WERI-Rb-1 (cell line): ENCODE measurements around the gene PPP1R9A.

ENCODE experiments used
- DNase-seq: peaks from one replicate; pipeline ENCODE4 v3.0.0-alpha.2; 2020
- H3K27ac ChIP-seq: fragments of 250-450 bp; sonication (Bioruptor Pico); 2 replicates; pipeline ENCODE4 v1.5.1; 2020; ENCODE audit warnings: mild to moderate bottlenecking, moderate library complexity
- H3K27me3 ChIP-seq: fragments of 250-450 bp; sonication (Bioruptor Pico); 2 replicates; pipeline ENCODE4 v1.5.1; 2021; ENCODE audit warnings: mild to moderate bottlenecking, low read depth, moderate library complexity; ENCODE audit not compliant: insufficient read depth, severe bottlenecking
- H3K36me3 ChIP-seq: fragments of 250-450 bp; sonication (Bioruptor Pico); 2 replicates; pipeline ENCODE4 v1.5.1; 2020; ENCODE audit warnings: mild to moderate bottlenecking, moderate library complexity
- H3K4me3 ChIP-seq: 2 replicates; pipeline ENCODE4 v1.5.1; 2011; ENCODE audit warnings: low read depth, mild to moderate bottlenecking, control low read depth, low read length
- H3K9me3 ChIP-seq: fragments of 250-450 bp; sonication (Bioruptor Pico); 2 replicates; pipeline ENCODE4 v1.5.1; 2021; ENCODE audit warnings: mild to moderate bottlenecking, moderate library complexity; ENCODE audit not compliant: severe bottlenecking
- CTCF ChIP-seq: IDR thresholded peaks from 2 replicates; pipeline ENCODE4 v1.5.1; 2011; ENCODE audit warnings: low read depth, mild to moderate bottlenecking, control low read depth, inconsistent platforms, low read length

PPP1R9A gene

GRCh38 chr7:95342029-95342428, 434.6 kb downstream of the PPP1R9A start:
- DNase-seq = no peak
- H3K27me3 ChIP-seq = no peaks in the 10 kb centered on the region
- no peak overlapping the region for H3K4me3 ChIP-seq
- H3K36me3 ChIP-seq = no peaks in the 10 kb centered on the region
- no peaks in the 10 kb centered on the region for H3K9me3 ChIP-seq
- no peak for TF ChIP-seq CTCF
- no peak overlapping the region for H3K27ac ChIP-seq

GRCh38 chr7:95342642-95343307, 435.4 kb downstream of the PPP1R9A start:
- Histone ChIP-seq H3K9me3 (no peaks in the 10 kb centered on the region), H3K36me3 (no peaks in the 10 kb centered on the region), H3K4me3 (no peak overlapping the region), H3K27me3 (no peaks in the 10 kb centered on the region), H3K27ac (no peak overlapping the region)
- TF ChIP-seq CTCF = no peak
- DNase-seq = no peak
